GM08714 (cell line): ENCODE results near the gene TRIM10.

Source experiments
- H3K4me3 ChIP-seq: fragments of 200-500 bp; sonication (Bioruptor generic); 2 replicates; pipeline ENCODE4 v1.5.1; 2014; ENCODE audit warnings: mild to moderate bottlenecking, low read length, inconsistent platforms
- ZNF274 ChIP-seq: IDR thresholded peaks from 2 replicates; pipeline ENCODE4 v1.6.1; 2012; ENCODE audit warnings: mild to moderate bottlenecking, low read depth, low read length

The TRIM10 gene

GRCh38 chr6:30163918-30164654 is 3.1 kb upstream of the TRIM10 start:
- no peak overlapping the region for H3K4me3 ChIP-seq
- no peak for TF ChIP-seq ZNF274

DNA sequence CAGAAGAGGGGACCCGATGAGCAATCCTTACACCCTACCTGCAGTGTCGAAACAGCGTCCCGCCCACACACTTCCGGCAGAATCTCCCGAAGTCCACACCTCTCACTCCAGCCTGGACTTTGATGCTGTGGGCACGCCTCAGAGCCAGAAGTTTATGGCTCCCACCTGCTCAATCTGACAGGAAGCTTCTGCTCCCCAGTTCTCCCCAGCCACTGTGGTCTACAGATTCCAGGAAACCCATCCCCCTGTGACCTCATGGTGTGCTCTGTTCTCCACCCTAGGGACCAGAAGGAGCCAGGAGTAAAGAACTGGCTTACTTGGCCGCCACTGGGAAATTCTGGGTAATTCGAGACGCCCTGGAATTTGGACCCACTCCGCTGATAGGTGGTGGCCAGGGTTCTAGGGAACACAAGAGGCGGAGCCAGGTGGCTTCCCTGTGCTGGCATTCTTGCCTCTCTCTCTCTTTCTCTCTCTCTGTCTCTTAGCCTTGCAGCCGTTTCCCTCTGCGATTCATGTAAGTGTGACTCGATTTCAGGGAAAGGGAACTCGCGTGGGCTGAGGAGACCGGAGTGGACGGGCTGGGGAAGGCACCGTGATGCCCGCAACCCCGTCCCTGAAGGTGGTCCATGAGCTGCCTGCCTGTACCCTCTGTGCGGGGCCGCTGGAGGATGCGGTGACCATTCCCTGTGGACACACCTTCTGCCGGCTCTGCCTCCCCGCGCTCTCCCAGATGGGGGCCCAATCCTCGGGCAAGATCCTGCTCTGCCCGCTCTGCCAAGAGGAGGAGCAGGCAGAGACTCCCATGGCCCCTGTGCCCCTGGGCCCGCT is 2.3 kb upstream of the TRIM10 start, which contains the start of gene TRIM15:
Gene TRIM15 (plus strand): TSS at position 457 of the 828 bp plus-strand sequence. CDS start 139 bp downstream, at position 596.
- H3K4me3 ChIP-seq: no peak within 1 kb of the TSS
- no peak for TF ChIP-seq ZNF274

GRCh38 chr6:30162265-30163089 is 1.5 kb upstream of the TRIM10 start:
- TF ChIP-seq ZNF274: no peak
- no peak overlapping the region for H3K4me3 ChIP-seq

GRCh38 chr6:30160008-30160784 is 815 bp downstream of the TRIM10 start:
- no peak for TF ChIP-seq ZNF274
- H3K4me3 ChIP-seq: no peak overlapping the region

- no peak overlapping the region for H3K4me3 ChIP-seq
- no peak for TF ChIP-seq ZNF274
Observed at GRCh38 chr6:30158475-30159040, 2.5 kb downstream of the TRIM10 start.

DNA sequence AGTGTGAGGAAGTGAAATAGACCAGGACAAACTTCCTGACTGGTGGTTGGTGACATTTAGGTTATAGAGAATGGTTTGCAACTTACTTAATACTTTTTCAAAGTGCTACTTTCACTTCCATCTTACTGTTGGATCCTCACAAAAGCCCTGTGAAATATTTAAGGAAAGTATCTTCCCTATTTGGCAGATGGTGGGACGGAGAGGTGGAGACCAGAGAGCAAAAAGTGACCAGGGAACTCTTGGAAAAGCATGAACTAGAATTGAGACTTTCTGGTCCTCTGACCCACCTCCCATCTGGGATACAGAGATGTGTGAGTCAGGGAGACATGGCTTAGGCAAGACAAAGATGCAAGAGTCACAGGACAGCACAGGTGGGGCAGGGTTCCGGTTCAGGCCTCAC is 3.0 kb downstream of the TRIM10 start:
- no peak overlapping the region for H3K4me3 ChIP-seq
- no peak for TF ChIP-seq ZNF274

DNA sequence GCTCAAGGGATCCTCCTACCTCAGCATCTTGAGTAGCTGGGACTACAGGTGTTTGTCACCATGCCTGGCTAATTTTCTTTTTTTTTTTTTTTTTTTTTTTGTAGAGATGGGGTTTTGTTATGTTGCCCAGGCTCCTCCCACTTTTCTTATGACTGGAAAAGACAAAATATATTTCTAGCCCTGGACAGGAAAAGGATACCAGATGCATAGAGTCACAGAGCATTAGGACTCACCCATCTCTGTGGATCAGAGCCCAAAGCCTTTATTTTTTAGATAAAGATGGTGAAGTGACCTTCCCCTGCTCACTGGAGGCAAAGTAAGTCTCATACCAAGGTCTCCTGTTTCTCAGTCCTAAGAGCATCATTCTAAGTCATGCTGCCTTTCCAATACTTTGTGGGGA is 3.4 kb downstream of the TRIM10 start:
- H3K4me3 ChIP-seq: no peak overlapping the region
- TF ChIP-seq ZNF274: no peak

- no peak overlapping the region for H3K4me3 ChIP-seq
- TF ChIP-seq ZNF274: no peak
Observed at GRCh38 chr6:30156774-30157173, 4.2 kb downstream of the TRIM10 start.

GRCh38 chr6:30156262-30156599 is 4.8 kb downstream of the TRIM10 start:
- no peak for TF ChIP-seq ZNF274
- H3K4me3 ChIP-seq: no peak overlapping the region

- no peak for TF ChIP-seq ZNF274
- no peak overlapping the region for H3K4me3 ChIP-seq
Observed at GRCh38 chr6:30155520-30156261, 5.3 kb downstream of the TRIM10 start.

DNA sequence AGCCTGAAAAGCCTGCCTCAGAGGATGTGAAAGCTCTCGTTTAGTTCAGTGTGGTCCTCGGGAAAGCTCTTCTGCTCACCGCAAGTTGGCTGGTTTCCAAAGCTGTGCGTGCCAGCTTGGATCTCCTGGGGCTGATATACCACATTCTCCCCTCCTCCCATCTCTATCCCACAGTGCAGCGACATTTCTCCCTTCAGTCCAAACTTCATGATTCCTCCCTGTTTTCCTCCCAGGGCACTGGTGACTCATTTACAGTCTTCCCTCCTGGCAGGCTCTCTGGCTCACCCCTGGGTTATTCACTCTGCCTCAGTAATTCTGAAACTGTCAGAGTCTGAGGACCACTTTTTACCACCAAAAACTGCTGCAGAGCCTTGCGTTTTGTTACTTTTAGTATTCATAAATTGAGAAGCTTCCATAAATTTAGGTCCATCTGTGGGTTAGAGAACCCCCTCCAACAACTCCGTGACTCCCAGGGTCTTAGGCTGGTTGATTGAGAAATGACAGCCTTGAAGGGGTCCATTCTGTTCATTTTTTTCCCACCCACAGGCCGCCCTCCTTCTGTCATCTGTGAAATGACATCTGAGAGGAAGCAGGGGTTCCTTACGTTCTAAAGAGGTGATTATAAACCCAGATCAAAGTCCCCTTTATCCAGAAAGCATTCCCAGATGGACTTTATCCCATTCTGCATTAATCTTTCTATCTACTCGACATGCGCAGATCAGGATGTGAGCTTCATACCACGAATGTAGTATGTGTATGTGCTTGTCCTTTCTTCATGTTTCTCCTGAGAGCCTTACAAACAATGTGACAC is 6.1 kb downstream of the TRIM10 start:
- H3K4me3 ChIP-seq: no peak overlapping the region
- TF ChIP-seq ZNF274: no peak

- H3K4me3 ChIP-seq: no peak overlapping the region
- TF ChIP-seq ZNF274: no peak
Observed at GRCh38 chr6:30154061-30154460, 7.0 kb downstream of the TRIM10 start.
